Ishikawa (cell line): Measurements from ENCODE around the gene PCDH8.

Source experiments
- CEBPB ChIP-seq: IDR thresholded peaks from 2 replicates; pipeline ENCODE4 v1.6.1; 2012
- CREB1 ChIP-seq: IDR thresholded peaks from 2 replicates; pipeline ENCODE4 v1.6.1; 2012; ENCODE audit warnings: low read depth
- EGR1 ChIP-seq: IDR thresholded peaks from 2 replicates; pipeline ENCODE4 v1.6.1; 2012
- EP300 ChIP-seq: IDR thresholded peaks from 2 replicates; pipeline ENCODE4 v1.6.1; 2012; ENCODE audit warnings: borderline replicate concordance
- FOXM1 ChIP-seq: IDR thresholded peaks from 2 replicates; pipeline ENCODE4 v1.6.1; 2012; ENCODE audit warnings: low read depth, borderline replicate concordance
- MAX ChIP-seq: IDR thresholded peaks from 2 replicates; pipeline ENCODE4 v1.6.1; 2012
- NFIC ChIP-seq: IDR thresholded peaks from 2 replicates; pipeline ENCODE4 v1.6.1; 2012
- RAD21 ChIP-seq: IDR thresholded peaks from 2 replicates; pipeline ENCODE4 v1.6.1; 2012; ENCODE audit warnings: low read depth
- REST ChIP-seq: IDR thresholded peaks from 2 replicates; pipeline ENCODE4 v1.6.1; 2012; ENCODE audit warnings: low read depth, mild to moderate bottlenecking
- TAF1 ChIP-seq: IDR thresholded peaks from 2 replicates; pipeline ENCODE4 v1.6.1; 2012; ENCODE audit warnings: low read depth, mild to moderate bottlenecking
- TCF12 ChIP-seq: IDR thresholded peaks from 2 replicates; pipeline ENCODE4 v1.6.1; 2012; ENCODE audit warnings: low read depth
- TEAD4 ChIP-seq: IDR thresholded peaks from 2 replicates; pipeline ENCODE4 v1.6.1; 2012
- USF1 ChIP-seq: IDR thresholded peaks from 2 replicates; pipeline ENCODE4 v1.6.1; 2012
- YY1 ChIP-seq: IDR thresholded peaks from 2 replicates; pipeline ENCODE4 v1.6.1; 2012; ENCODE audit warnings: low read depth
- ZBTB7A ChIP-seq: IDR thresholded peaks from 2 replicates; pipeline ENCODE4 v1.6.1; 2012; ENCODE audit warnings: low read depth

The PCDH8 gene

GRCh38 chr13:52838433-52839107, 9.9 kb downstream of the PCDH8 start:
- TF ChIP-seq EP300 (no peak), USF1 (no peak), CEBPB (no peak), TCF12 (no peak), EGR1 (no peak), TEAD4 (no peak), RAD21 (no peak), YY1 (no peak)

- TF ChIP-seq MAX (no peak), USF1 (no peak), CEBPB (no peak), CREB1 (no peak), ZBTB7A (no peak), YY1 (no peak), TAF1 (no peak), EP300 (no peak), REST (no peak), EGR1 (no peak), RAD21 (no peak), NFIC (no peak), TEAD4 (no peak), TCF12 (no peak), FOXM1 (no peak)
Observed at GRCh38 chr13:52837850-52838249, 10.6 kb downstream of the PCDH8 start.

- TF ChIP-seq ZBTB7A (no peak), NFIC (no peak), CREB1 (no peak), EGR1 (no peak), TAF1 (no peak), FOXM1 (no peak)
Observed at GRCh38 chr13:52835071-52835839, 13.2 kb downstream of the PCDH8 start.

- no peak for TF ChIP-seq USF1
- TF ChIP-seq RAD21: no peak
- TF ChIP-seq MAX: no peak
- TF ChIP-seq NFIC: no peak
Observed at GRCh38 chr13:52833296-52833875, 15.1 kb downstream of the PCDH8 start.

GRCh38 chr13:52832313-52832712, 16.1 kb downstream of the PCDH8 start:
- TF ChIP-seq YY1 (no peak), CREB1 (no peak), RAD21 (no peak), TAF1 (no peak)

GRCh38 chr13:52830946-52831345, 17.5 kb downstream of the PCDH8 start:
- no peak for TF ChIP-seq CEBPB
- TF ChIP-seq CREB1: no peak
- TF ChIP-seq MAX: no peak
- no peak for TF ChIP-seq RAD21
- TF ChIP-seq TEAD4: no peak
- TF ChIP-seq USF1: no peak
- TF ChIP-seq FOXM1: no peak
- TF ChIP-seq NFIC: no peak
- no peak for TF ChIP-seq YY1
- no peak for TF ChIP-seq EP300
- no peak for TF ChIP-seq ZBTB7A
- no peak for TF ChIP-seq REST
- no peak for TF ChIP-seq EGR1
- TF ChIP-seq TCF12: no peak
- no peak for TF ChIP-seq TAF1
